ENCODE results near the gene TTC7B. TPM values are rescaled to one million over a fixed set of nuclear protein-coding genes. Genes with fewer than 3 reads are reported as not detected.

Gene TTC7B
- total and polyA plus RNA-seq, 2 of the 8 experiments (the other 6 are each of a cell fraction or from before 2014, with no cell fraction given), result 23.7 to 34.0 TPM

GRCh38 chr14:90601563-90601962 lies 214.7 kb downstream of the TTC7B start:
- no peak overlapping the region for H3K56ac ChIP-seq (replicated peaks; ENCODE audit: insufficient read length, low read depth, low read length)
- H2AK5ac ChIP-seq (ENCODE audit: low read depth, low read length), result no peak overlapping the region
- H3K79me1 ChIP-seq (ENCODE audit: low read depth, low read length), result no peaks in the 10 kb centered on the region
- H3K18ac ChIP-seq (ENCODE audit: extremely low read depth, low read length), result no peak overlapping the region
- H3K14ac ChIP-seq (ENCODE audit: insufficient read length), result no peak overlapping the region
- no peaks in the 10 kb centered on the region for H3K79me2 ChIP-seq (ENCODE audit: control insufficient read depth in 1 of 2, insufficient read depth in 2 of 2, low read length in 2 of 2)
- H3K23me2 ChIP-seq (ENCODE audit: low read depth, low read length), result no peaks in the 10 kb centered on the region
- H3K36me3 ChIP-seq (ENCODE audit: control insufficient read depth in 2 of 4, insufficient read depth in 4 of 4, low read length in 3 of 4), result no peaks in the 10 kb centered on the region
- DNase-seq (ENCODE audit: low read depth in 1 of 2, low spot score in 2 of 2), result no peak
- H3K27ac ChIP-seq (ENCODE audit: low read depth, low read length), result no peak overlapping the region
- H3K23ac ChIP-seq (ENCODE audit: insufficient read length), result no peak overlapping the region
- no peak for FAIRE-seq
- no peak overlapping the region for H3K4me3 ChIP-seq (ENCODE audit: extremely low read depth in 1 of 4, insufficient read depth in 2 of 4, low read depth in 3 of 4, low read length in 4 of 4)
- 89% methylated on average over 9 of the region's 9 CpGs; no CpG with 5 or more reads in 1 of the 2 experiments for WGBS, 2 experiments (ENCODE audit: extremely low coverage in 1 of 2, insufficient coverage in 1 of 2, insufficient read length in 1 of 2, insufficient replicate concordance in 2 of 2, low coverage in 1 of 2, low lambda C conversion rate in 2 of 2, missing lambda C conversion rate in 1 of 2)
- H4K91ac ChIP-seq (replicated peaks; ENCODE audit: insufficient read length, low read length), result no peak overlapping the region
- no peaks in the 10 kb centered on the region for H3K27me3 ChIP-seq (replicated peaks in 1 of 4; ENCODE audit: control insufficient read depth in 3 of 4, extremely low read depth in 1 of 4, insufficient read depth in 3 of 4, low read length in 3 of 4)
- no peak overlapping the region for H3K4me2 ChIP-seq (ENCODE audit: insufficient read depth in 1 of 2, low read depth in 2 of 2, low read length in 2 of 2)
- no peak overlapping the region for H3K9ac ChIP-seq (replicated peaks in 1 of 4; ENCODE audit: extremely low read depth in 1 of 4, low read depth in 3 of 4, low read length in 3 of 4)
- H2AFZ ChIP-seq (ENCODE audit: low read length), result no peak overlapping the region
- no peak overlapping the region for H2BK12ac ChIP-seq (ENCODE audit: low read depth, low read length)
- no peaks in the 10 kb centered on the region for H3K9me3 ChIP-seq (ENCODE audit: insufficient read depth in 2 of 2, low read depth in 1 of 2, low read length in 1 of 2)
- no peak overlapping the region for H2BK15ac ChIP-seq (ENCODE audit: low read length)
- CTCF ChIA-PET (ENCODE audit: partially characterized antibody), result interaction anchor here (1.3 to 1.4 kb wide), 2 partner anchors 25 to 31 kb away, joined by 3 to 4 read pairs; no protein-coding TSS in a partner anchor
- H4K20me1 ChIP-seq (replicated peaks in 1 of 2; ENCODE audit: control insufficient read depth in 1 of 2, insufficient read depth in 2 of 2, low read length in 2 of 2), result no peaks in the 10 kb centered on the region
- no peak overlapping the region for H4K8ac ChIP-seq (ENCODE audit: extremely low read depth, insufficient read depth, low read length)
- no peak overlapping the region for H2BK20ac ChIP-seq (ENCODE audit: low read length)
- no peak overlapping the region for H4K5ac ChIP-seq (ENCODE audit: insufficient read length, low read depth, low read length)
- no peak overlapping the region for H2BK120ac ChIP-seq (replicated peaks; ENCODE audit: low read depth, low read length)
- H2BK5ac ChIP-seq (ENCODE audit: low read depth, low read length), result no peak overlapping the region
- POLR2A ChIA-PET (ENCODE audit: partially characterized antibody), result interaction anchor here (0.9 to 1.0 kb wide), 2 partner anchors 14 to 101 kb away, joined by 3 read pairs; no protein-coding TSS in a partner anchor
- H3K4me1 ChIP-seq (replicated peaks in 1 of 4; ENCODE audit: control insufficient read depth in 3 of 4, insufficient read depth in 4 of 4, low read length in 3 of 4), result peaks cover 8 to 24% (median 22%) of the 10 kb centered on the region in 4 experiments; a peak in 6 of 7 replicates
- no peak overlapping the region for H3K4ac ChIP-seq (replicated peaks; ENCODE audit: insufficient read length, low read depth, low read length)
- TF ChIP-seq GABPA (IDR thresholded peaks at IDR 0.05; ENCODE audit: borderline replicate concordance, insufficient read depth, low read length), result no peak
- no peak for TF ChIP-seq TCF12 (IDR thresholded peaks at IDR 0.05; ENCODE audit: low read depth, low read length)
- no peak for TF ChIP-seq GTF2F1 (IDR thresholded peaks at IDR 0.05; ENCODE audit: borderline replicate concordance, low read depth, low read length)
- TF ChIP-seq, protein P1, sequence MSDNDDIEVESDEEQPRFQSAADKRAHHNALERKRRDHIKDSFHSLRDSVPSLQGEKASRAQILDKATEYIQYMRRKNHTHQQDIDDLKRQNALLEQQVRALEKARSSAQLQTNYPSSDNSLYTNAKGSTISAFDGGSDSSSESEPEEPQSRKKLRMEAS (IDR thresholded peaks at IDR 0.05), result no peak
- TF ChIP-seq MAFK (IDR thresholded peaks at IDR 0.05; ENCODE audit: low read depth, low read length), result no peak
- no peak for TF ChIP-seq RFX5 (IDR thresholded peaks at IDR 0.05; ENCODE audit: borderline replicate concordance, low read depth, low read length)
- TF ChIP-seq NRF1 (IDR thresholded peaks at IDR 0.05; ENCODE audit: low read depth, low read length), result no peak
- no peak for TF ChIP-seq TEAD4 (IDR thresholded peaks at IDR 0.05; ENCODE audit: low read depth, low read length)
- no peak for TF ChIP-seq TBP (IDR thresholded peaks at IDR 0.05; ENCODE audit: low read depth, low read length)
- TF ChIP-seq, protein P2, sequence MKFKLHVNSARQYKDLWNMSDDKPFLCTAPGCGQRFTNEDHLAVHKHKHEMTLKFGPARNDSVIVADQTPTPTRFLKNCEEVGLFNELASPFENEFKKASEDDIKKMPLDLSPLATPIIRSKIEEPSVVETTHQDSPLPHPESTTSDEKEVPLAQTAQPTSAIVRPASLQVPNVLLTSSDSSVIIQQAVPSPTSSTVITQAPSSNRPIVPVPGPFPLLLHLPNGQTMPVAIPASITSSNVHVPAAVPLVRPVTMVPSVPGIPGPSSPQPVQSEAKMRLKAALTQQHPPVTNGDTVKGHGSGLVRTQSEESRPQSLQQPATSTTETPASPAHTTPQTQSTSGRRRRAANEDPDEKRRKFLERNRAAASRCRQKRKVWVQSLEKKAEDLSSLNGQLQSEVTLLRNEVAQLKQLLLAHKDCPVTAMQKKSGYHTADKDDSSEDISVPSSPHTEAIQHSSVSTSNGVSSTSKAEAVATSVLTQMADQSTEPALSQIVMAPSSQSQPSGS (IDR thresholded peaks at IDR 0.05; ENCODE audit: low read length), result no peak
- TF ChIP-seq TAF7 (optimal IDR thresholded peaks at IDR 0.05; ENCODE audit: borderline replicate concordance, low read depth, low read length), result no peak
- no peak for TF ChIP-seq NANOG (IDR thresholded peaks at IDR 0.05; ENCODE audit: insufficient read depth, low read depth, low read length, poor library complexity, severe bottlenecking)
